ENCODE results near the gene LSM4. TPM values are rescaled to one million over a fixed set of nuclear protein-coding genes. Genes with fewer than 3 reads are reported as not detected.

LSM4 gene
- total RNA-seq, 1 donor from 2014 or later: 59.2 TPM

GRCh38 chr19:18295034-18295451, 27.8 kb downstream of the LSM4 start:
- DNase-seq (no peak), ATAC-seq (ENCODE audit: low read depth) (no peak)
- CTCF ChIA-PET: interaction anchor here (3.8 kb wide), 1 partner anchor 15 kb away, joined by 60 read pairs; the partner anchor contains the start of gene JUND
- TF ChIP-seq, protein P1, sequence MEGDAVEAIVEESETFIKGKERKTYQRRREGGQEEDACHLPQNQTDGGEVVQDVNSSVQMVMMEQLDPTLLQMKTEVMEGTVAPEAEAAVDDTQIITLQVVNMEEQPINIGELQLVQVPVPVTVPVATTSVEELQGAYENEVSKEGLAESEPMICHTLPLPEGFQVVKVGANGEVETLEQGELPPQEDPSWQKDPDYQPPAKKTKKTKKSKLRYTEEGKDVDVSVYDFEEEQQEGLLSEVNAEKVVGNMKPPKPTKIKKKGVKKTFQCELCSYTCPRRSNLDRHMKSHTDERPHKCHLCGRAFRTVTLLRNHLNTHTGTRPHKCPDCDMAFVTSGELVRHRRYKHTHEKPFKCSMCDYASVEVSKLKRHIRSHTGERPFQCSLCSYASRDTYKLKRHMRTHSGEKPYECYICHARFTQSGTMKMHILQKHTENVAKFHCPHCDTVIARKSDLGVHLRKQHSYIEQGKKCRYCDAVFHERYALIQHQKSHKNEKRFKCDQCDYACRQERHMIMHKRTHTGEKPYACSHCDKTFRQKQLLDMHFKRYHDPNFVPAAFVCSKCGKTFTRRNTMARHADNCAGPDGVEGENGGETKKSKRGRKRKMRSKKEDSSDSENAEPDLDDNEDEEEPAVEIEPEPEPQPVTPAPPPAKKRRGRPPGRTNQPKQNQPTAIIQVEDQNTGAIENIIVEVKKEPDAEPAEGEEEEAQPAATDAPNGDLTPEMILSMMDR (IDR thresholded peaks at IDR 0.05): no peak
- Mint-ChIP-seq H3K27me3 (no peaks in the 10 kb centered on the region), H3K4me1 (peaks cover 45% of the 10 kb centered on the region), H3K27ac (peak overlapping the region; percentile 96), H3K36me3 (ENCODE audit: low read depth) (peaks cover 2% of the 10 kb centered on the region), H3K4me3 (no peak overlapping the region), H3K9me3 (no peaks in the 10 kb centered on the region)
- POLR2A ChIA-PET: interaction anchor here (0.6 to 9.5 kb wide), 4 partner anchors 8 to 27 kb away, joined by 3 to 926 read pairs (median 326); partner anchors contain the start of genes IQCN, JUND and LSM4
- intact Hi-C loops (cut with micrococcal nuclease): loop anchor here (2.0 kb wide), 1 partner anchor 14 kb away; the partner anchor contains the start of gene JUND

GRCh38 chr19:18294467-18294864, 28.4 kb downstream of the LSM4 start:
- peaks cover 2% of the 10 kb centered on the region for H3K36me3 Mint-ChIP-seq (ENCODE audit: low read depth)
- DNase-seq: peak; percentile 74
- H3K27ac Mint-ChIP-seq: peak overlapping the region; percentile 96
- TF ChIP-seq, protein P1 (IDR thresholded peaks at IDR 0.05): no peak
- intact Hi-C loops (cut with micrococcal nuclease): loop anchor here (1.0 to 2.0 kb wide), 2 partner anchors 10 to 14 kb away; partner anchors contain the start of gene JUND
- ATAC-seq (ENCODE audit: low read depth): peak; percentile 38
- peak overlapping the region; percentile 53 for H3K4me3 Mint-ChIP-seq
- H3K4me1 Mint-ChIP-seq: peaks cover 51% of the 10 kb centered on the region
- H3K9me3 Mint-ChIP-seq: no peaks in the 10 kb centered on the region
- no peaks in the 10 kb centered on the region for H3K27me3 Mint-ChIP-seq
- CTCF ChIA-PET: interaction anchor here (3.8 kb wide), 1 partner anchor 15 kb away, joined by 60 read pairs; the partner anchor contains the start of gene JUND
- POLR2A ChIA-PET: interaction anchor here (0.6 to 9.5 kb wide), 4 partner anchors 8 to 27 kb away, joined by 3 to 926 read pairs (median 326); partner anchors contain the start of genes IQCN, JUND and LSM4

DNA sequence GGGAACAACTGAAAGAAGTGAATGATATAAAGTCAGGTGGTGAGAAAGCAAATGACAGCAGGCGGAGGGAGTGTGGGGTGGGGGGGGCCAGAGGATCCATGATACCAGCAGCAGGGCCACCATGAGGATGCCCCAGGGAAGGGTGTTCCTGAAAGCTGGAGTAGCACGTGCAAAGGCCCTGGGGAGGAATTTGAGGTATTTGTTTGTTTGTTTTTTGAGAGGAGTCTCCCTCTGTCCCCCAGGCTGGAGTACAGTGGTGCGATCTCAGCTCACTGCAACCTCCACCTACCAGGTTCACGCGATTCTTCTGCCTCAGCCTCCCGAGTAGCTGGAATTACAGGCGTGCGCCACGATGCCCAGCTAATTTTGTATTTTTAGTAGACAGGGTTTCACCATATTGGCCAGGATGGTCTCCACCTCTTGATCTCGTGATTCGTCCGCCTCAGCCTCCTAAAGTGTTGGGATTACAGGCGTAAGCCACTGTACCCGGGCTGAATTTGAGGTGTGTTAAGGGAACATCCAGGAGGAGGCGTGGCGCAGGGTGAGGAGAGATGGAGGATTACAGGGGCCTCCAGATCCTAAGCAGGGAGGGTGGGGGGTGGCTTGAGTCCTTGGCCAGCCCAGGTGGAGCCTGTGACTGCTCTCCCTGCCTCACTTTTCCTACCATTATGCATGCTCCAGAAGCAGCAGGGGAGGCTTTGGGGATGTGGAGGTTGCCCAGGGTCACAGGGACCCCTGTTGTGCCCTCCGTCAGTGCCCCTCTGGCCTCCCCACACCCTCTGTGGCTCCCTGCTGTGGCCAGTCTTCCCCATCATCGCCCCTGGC, 29.0 kb downstream of the LSM4 start:
- TF ChIP-seq, protein P1 (IDR thresholded peaks at IDR 0.05): no peak
- ATAC-seq (ENCODE audit: low read depth) (no peak), DNase-seq (no peak)
- Mint-ChIP-seq H3K9me3 (no peaks in the 10 kb centered on the region), H3K27ac (peak overlapping the region; percentile 96), H3K4me1 (peaks cover 55% of the 10 kb centered on the region), H3K36me3 (ENCODE audit: low read depth) (peaks cover 2% of the 10 kb centered on the region), H3K4me3 (peak overlapping the region; percentile 95), H3K27me3 (no peaks in the 10 kb centered on the region)
- CTCF ChIA-PET: interaction anchor here (1.0 to 3.8 kb wide), 4 partner anchors 10 to 32 kb away, joined by 5 to 60 read pairs (median 11); partner anchors contain the start of gene JUND
- intact Hi-C loops (cut with micrococcal nuclease): loop anchor here (1.0 to 2.0 kb wide), 3 partner anchors 10 to 269 kb away; partner anchors contain the start of gene JUND
- POLR2A ChIA-PET: interaction anchor here (0.6 to 9.5 kb wide), 7 partner anchors 9 to 123 kb away, joined by 3 to 926 read pairs (median 36); partner anchors contain the start of genes IQCN, JUND and LSM4

DNA sequence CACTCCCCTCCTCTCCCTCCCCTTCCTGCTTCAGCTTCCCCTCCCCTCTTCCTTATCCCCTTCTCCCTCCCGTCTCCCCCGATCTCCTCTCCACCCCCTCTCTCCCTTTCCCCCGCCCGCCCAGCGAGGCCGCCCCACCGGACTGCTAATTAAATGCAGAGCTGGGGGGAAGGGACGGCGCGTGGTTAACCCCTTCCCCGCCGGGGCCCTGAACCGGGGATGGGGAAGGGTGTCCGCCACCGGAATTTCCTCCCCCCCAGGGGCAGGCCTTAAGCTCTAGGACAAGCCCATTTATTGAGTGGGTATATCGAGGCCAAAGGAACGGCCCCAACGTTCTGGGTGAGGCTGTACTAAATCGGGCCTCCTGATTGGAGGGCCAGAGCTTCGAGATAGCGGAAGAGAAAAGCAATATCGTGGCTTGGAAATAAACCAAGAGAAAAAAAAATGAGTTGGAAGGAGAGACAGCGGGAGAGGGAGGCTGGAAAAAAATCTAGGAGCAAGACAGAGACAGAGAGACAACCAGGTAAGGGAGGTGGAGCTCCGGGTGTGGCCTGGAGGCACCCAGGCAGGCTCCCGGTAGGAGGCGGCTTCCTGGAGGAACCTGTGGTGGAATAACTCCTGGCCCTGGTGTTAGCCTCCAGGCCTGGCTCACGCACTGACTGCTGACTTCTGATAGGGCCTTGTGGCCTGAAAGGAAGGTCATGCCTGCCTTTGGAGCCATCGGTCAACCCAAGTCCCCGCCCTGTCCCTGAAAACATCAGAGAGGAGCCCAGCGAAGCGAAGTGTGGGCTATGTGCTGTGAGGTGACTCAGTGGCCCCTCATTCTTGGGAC, 29.9 kb downstream of the LSM4 start:
- ChIA-PET CTCF (interaction anchor here (0.5 to 3.8 kb wide), 6 partner anchors 11 to 33 kb away, joined by 3 to 60 read pairs (median 6); partner anchors contain the start of genes JUND and LSM4), POLR2A (interaction anchor here (0.5 to 9.5 kb wide), 23 partner anchors 10 to 1705 kb away, joined by 3 to 926 read pairs (median 5); partner anchors contain the start of genes IQCN, JUND and LSM4)
- Mint-ChIP-seq H3K27ac (peak overlapping the region; percentile 96), H3K4me3 (peak overlapping the region; percentile 95), H3K27me3 (no peaks in the 10 kb centered on the region), H3K4me1 (peaks cover 60% of the 10 kb centered on the region), H3K36me3 (ENCODE audit: low read depth) (peaks cover 2% of the 10 kb centered on the region), H3K9me3 (no peaks in the 10 kb centered on the region)
- TF ChIP-seq, protein P1 (IDR thresholded peaks at IDR 0.05): no peak
- no peak for ATAC-seq (ENCODE audit: low read depth)
- intact Hi-C loops (cut with micrococcal nuclease): loop anchor here (2.0 kb wide), 1 partner anchor 268 kb away; no protein-coding TSS in a partner anchor
- peak; percentile 55 for DNase-seq

Measured in activated B cell treated with CpG ODN at 0.5 μM for 24 hours (primary cell).